ENCODE data around the gene XPO5. TPM values are rescaled to one million over a fixed set of nuclear protein-coding genes. Genes with fewer than 3 reads are reported as not detected.

Gene XPO5
- polyA plus RNA-seq, 1 of the 3 experiments (the other 2 are of a cell fraction): 29.5 TPM

DNA sequence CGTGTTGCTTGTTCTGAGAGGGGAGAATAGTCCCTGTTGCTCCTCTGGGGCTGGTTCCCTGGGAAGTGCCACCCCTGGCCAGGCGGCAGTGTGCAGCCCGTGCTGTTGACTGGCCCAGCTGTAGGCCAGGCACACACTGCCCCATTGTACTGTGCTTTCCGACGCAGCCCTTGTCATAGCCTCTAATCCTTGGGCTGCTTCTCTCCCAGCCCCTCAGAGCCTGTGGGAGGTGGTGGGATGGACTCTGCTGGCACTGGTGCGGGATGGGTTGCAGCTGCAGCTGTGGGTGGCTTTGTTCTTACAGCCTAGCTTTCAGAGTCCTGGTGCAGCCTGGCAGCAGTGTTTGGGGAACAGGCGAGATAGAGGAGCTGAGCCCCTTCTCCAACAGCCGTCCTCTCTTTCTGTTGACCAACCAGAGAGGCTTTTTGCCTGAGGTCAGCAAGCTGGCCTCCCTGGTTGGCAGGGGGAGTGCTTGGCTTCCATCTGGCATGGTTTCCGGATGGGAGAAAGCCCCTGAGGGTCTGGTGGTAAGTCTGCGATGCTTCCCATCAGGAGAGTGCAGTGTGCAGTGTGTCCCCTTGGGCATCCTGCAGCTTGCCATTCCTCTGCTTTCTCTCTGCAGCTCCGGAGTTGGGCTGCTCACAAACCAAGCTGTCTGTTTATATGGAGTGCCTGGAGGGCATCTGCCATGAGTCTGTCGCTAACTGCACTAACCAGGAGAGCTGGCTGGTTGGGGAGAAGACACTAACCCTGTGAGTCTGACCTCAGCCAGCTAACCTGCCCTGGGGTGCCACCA lies 86.4 kb downstream of the XPO5 start:
- Histone ChIP-seq H4K20me1 (ENCODE audit: insufficient read depth) (peaks cover 35% of the 10 kb centered on the region; the same call in 1 of the 2 replicates), H3K4me1 (ENCODE audit: control insufficient read depth in 1 of 2, insufficient read depth in 2 of 2, low read depth in 1 of 2, low read length in 1 of 2) (peaks cover 22 to 24% of the 10 kb centered on the region in 2 experiments), H3K79me2 (ENCODE audit: insufficient read depth) (peaks cover 53% of the 10 kb centered on the region), H2AFZ (ENCODE audit: low read depth) (no peak overlapping the region), H3K36me3 (replicated peaks in 1 of 2; ENCODE audit: control insufficient read depth in 1 of 2, insufficient read depth in 2 of 2, low read length in 1 of 2) (no peaks in the 10 kb centered on the region), H3K9me3 (no peaks in the 10 kb centered on the region), H3F3A (replicated peaks; ENCODE audit: insufficient read depth) (no peaks in the 10 kb centered on the region), H3K9me2 (no peaks in the 10 kb centered on the region), H3K4me3 (ENCODE audit: low read depth in 2 of 2, low read length in 1 of 2) (no peak overlapping the region; a peak in 1 of 4 replicates), H3K27ac (ENCODE audit: low read depth in 2 of 2, low read length in 1 of 2) (no peak overlapping the region; a peak in 1 of 4 replicates), H3K27me3 (ENCODE audit: insufficient read depth) (no peaks in the 10 kb centered on the region), H3K9ac (no peak overlapping the region), H3K4me2 (no peak overlapping the region)
- WGBS (ENCODE audit: low lambda C conversion rate): 69% methylated on average over 5 of the region's 12 CpGs
- DNase-seq: peak; percentile 89
- ChIA-PET POLR2A (interaction anchor here (0.6 to 2.0 kb wide), 10 partner anchors 8 to 120 kb away, joined by 3 to 10 read pairs (median 4); partner anchors contain the start of genes ABCC10, LRRC73, POLR1C and TJAP1), CTCF (interaction anchor here (0.6 to 22.4 kb wide), 6 partner anchors 12 to 260 kb away, joined by 3 to 382 read pairs (median 4); partner anchors contain the start of genes DLK2, DNPH1, LRRC73 and TJAP1)
- TF ChIP-seq, protein P1, sequence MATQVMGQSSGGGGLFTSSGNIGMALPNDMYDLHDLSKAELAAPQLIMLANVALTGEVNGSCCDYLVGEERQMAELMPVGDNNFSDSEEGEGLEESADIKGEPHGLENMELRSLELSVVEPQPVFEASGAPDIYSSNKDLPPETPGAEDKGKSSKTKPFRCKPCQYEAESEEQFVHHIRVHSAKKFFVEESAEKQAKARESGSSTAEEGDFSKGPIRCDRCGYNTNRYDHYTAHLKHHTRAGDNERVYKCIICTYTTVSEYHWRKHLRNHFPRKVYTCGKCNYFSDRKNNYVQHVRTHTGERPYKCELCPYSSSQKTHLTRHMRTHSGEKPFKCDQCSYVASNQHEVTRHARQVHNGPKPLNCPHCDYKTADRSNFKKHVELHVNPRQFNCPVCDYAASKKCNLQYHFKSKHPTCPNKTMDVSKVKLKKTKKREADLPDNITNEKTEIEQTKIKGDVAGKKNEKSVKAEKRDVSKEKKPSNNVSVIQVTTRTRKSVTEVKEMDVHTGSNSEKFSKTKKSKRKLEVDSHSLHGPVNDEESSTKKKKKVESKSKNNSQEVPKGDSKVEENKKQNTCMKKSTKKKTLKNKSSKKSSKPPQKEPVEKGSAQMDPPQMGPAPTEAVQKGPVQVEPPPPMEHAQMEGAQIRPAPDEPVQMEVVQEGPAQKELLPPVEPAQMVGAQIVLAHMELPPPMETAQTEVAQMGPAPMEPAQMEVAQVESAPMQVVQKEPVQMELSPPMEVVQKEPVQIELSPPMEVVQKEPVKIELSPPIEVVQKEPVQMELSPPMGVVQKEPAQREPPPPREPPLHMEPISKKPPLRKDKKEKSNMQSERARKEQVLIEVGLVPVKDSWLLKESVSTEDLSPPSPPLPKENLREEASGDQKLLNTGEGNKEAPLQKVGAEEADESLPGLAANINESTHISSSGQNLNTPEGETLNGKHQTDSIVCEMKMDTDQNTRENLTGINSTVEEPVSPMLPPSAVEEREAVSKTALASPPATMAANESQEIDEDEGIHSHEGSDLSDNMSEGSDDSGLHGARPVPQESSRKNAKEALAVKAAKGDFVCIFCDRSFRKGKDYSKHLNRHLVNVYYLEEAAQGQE (IDR thresholded peaks at IDR 0.05; ENCODE audit: low read depth, low read length): no peak
- TF ChIP-seq FOXM1 (IDR thresholded peaks at IDR 0.05; ENCODE audit: low read depth) (no peak), SIN3A (IDR thresholded peaks at IDR 0.05; ENCODE audit: borderline replicate concordance, low read depth, low read length) (no peak), FOXJ3 (CRISPR knock-in tag; IDR thresholded peaks at IDR 0.05) (peak; percentile 57; the same call in 1 of the 2 replicates), MEF2A (IDR thresholded peaks at IDR 0.05; ENCODE audit: borderline replicate concordance, low read depth) (no peak), EP300 (IDR thresholded peaks at IDR 0.05; ENCODE audit: borderline replicate concordance in 1 of 2, low read depth in 1 of 2, low read length in 1 of 2) (peak in 1 of 2 experiments; percentile 50; a peak in 1 of 4 replicates), POLR2AphosphoS5 (IDR thresholded peaks at IDR 0.05; ENCODE audit: low read depth, low read length) (no peak), RXRA (IDR thresholded peaks at IDR 0.05; ENCODE audit: borderline replicate concordance, low read depth) (no peak), GABPA (IDR thresholded peaks at IDR 0.05; ENCODE audit: low read depth) (no peak), SMC3 (IDR thresholded peaks at IDR 0.05; ENCODE audit: low read depth, low read length) (no peak), ELF1 (IDR thresholded peaks at IDR 0.05) (no peak), TCF12 (IDR thresholded peaks at IDR 0.05) (no peak), NFIC (IDR thresholded peaks at IDR 0.05; ENCODE audit: borderline replicate concordance) (no peak), YY1 (IDR thresholded peaks at IDR 0.05; ENCODE audit: low read depth) (no peak), JUND (IDR thresholded peaks at IDR 0.05) (no peak), RFX5 (IDR thresholded peaks at IDR 0.05; ENCODE audit: low read length) (peak; percentile 58; the same call in 1 of the 2 replicates), MXI1 (IDR thresholded peaks at IDR 0.05; ENCODE audit: low read depth, low read length) (peak; percentile 15; the same call in 1 of the 2 replicates), CHD2 (IDR thresholded peaks at IDR 0.05; ENCODE audit: low read length, partially characterized antibody) (no peak)
- TF ChIP-seq, protein P2, sequence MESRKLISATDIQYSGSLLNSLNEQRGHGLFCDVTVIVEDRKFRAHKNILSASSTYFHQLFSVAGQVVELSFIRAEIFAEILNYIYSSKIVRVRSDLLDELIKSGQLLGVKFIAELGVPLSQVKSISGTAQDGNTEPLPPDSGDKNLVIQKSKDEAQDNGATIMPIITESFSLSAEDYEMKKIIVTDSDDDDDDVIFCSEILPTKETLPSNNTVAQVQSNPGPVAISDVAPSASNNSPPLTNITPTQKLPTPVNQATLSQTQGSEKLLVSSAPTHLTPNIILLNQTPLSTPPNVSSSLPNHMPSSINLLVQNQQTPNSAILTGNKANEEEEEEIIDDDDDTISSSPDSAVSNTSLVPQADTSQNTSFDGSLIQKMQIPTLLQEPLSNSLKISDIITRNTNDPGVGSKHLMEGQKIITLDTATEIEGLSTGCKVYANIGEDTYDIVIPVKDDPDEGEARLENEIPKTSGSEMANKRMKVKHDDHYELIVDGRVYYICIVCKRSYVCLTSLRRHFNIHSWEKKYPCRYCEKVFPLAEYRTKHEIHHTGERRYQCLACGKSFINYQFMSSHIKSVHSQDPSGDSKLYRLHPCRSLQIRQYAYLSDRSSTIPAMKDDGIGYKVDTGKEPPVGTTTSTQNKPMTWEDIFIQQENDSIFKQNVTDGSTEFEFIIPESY (IDR thresholded peaks at IDR 0.05; ENCODE audit: borderline replicate concordance, low read depth): no peak
- TF ChIP-seq, protein P3, sequence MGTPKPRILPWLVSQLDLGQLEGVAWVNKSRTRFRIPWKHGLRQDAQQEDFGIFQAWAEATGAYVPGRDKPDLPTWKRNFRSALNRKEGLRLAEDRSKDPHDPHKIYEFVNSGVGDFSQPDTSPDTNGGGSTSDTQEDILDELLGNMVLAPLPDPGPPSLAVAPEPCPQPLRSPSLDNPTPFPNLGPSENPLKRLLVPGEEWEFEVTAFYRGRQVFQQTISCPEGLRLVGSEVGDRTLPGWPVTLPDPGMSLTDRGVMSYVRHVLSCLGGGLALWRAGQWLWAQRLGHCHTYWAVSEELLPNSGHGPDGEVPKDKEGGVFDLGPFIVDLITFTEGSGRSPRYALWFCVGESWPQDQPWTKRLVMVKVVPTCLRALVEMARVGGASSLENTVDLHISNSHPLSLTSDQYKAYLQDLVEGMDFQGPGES (IDR thresholded peaks at IDR 0.05; ENCODE audit: low read depth, low read length): no peak
- TF ChIP-seq, protein P4, sequence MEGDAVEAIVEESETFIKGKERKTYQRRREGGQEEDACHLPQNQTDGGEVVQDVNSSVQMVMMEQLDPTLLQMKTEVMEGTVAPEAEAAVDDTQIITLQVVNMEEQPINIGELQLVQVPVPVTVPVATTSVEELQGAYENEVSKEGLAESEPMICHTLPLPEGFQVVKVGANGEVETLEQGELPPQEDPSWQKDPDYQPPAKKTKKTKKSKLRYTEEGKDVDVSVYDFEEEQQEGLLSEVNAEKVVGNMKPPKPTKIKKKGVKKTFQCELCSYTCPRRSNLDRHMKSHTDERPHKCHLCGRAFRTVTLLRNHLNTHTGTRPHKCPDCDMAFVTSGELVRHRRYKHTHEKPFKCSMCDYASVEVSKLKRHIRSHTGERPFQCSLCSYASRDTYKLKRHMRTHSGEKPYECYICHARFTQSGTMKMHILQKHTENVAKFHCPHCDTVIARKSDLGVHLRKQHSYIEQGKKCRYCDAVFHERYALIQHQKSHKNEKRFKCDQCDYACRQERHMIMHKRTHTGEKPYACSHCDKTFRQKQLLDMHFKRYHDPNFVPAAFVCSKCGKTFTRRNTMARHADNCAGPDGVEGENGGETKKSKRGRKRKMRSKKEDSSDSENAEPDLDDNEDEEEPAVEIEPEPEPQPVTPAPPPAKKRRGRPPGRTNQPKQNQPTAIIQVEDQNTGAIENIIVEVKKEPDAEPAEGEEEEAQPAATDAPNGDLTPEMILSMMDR (IDR thresholded peaks at IDR 0.05): no peak
- TF ChIP-seq, protein P5, sequence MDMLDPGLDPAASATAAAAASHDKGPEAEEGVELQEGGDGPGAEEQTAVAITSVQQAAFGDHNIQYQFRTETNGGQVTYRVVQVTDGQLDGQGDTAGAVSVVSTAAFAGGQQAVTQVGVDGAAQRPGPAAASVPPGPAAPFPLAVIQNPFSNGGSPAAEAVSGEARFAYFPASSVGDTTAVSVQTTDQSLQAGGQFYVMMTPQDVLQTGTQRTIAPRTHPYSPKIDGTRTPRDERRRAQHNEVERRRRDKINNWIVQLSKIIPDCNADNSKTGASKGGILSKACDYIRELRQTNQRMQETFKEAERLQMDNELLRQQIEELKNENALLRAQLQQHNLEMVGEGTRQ (IDR thresholded peaks at IDR 0.05; ENCODE audit: borderline replicate concordance, low read depth, low read length): no peak
